Body of pancreas (tissue), 4 donors: Measurements from ENCODE around the gene LRRFIP2.

Source experiments
- CTCF ChIP-seq, 7 experiments: fragments of 450-650 bp in 4 of 7; fragments of 200-600 bp in 3 of 7; sonication (generic) in 3 of 7; IDR thresholded peaks; one replicate each; pipeline ENCODE4 v1.5.1; 2016 to 2019; ENCODE audit warnings: antibody characterized with exemption in 7 of 7
- POLR2A ChIP-seq, 3 donors: fragments of 450-650 bp; IDR thresholded peaks; one replicate each; pipeline ENCODE4 v1.6.1; 2016; ENCODE audit warnings: antibody characterized with exemption in 3 of 3, mild to moderate bottlenecking in 2 of 3

GRCh38 chr3:37025561-37026335 lies 148.6 kb downstream of the LRRFIP2 start:
- TF ChIP-seq CTCF (IDR thresholded peaks at IDR 0.05) (no peak), POLR2A (IDR thresholded peaks at IDR 0.05) (no peak)
